Fibroblast of the conjunctiva (primary cell): ENCODE results near the gene FAM184A.

Experiments used
- DNase-seq: peaks from one replicate; pipeline ENCODE4 v3.0.0-alpha.2; 2010; ENCODE audit warnings: low read depth

FAM184A gene

GRCh38 chr6:118914598-118914997 is 163.9 kb downstream of the FAM184A start:
- DNase-seq = no peak

DNA sequence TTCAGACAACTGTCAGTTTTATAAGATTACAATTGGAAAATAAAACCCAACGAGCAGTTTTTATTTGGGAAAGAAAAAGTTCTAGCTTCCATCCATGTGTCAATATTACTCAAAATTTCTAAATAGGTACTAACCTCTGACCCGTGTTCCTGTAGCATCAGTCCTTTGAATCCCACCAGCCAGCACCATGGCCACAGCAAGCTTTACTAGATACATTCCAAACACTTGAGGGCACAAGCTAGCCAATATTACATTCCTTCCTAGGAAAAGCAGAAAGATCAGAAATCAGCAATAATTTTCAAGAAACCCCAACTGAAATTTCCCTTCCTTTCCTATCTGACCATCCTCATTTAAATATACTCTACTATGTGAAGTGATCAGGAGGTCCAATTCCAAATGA is 165.3 kb downstream of the FAM184A start:
- DNase-seq = no peak

DNA sequence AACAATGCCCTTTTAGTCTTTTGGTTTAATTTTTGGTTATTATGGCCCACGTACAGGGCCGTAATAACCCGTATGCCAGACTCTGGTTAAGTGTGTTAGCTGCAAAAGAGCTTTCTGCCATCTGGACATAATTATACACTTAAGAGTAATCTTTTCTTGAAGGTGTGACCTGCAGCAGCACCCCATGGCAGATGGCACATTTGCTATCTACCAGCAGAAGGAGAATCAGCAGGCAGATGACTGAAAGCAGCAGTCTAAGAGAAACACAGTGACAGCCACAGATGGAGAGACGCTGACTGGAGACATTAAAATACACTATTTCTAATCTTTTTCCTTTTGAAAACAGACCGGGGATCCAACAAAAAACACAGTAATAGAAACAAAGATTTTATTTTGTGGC is 165.8 kb downstream of the FAM184A start:
- no peak for DNase-seq
